Upper lobe of left lung (tissue), 6 donors: ENCODE data around the gene ARFGAP1. TPM values are rescaled to one million over a fixed set of nuclear protein-coding genes. Genes with fewer than 3 reads are reported as not detected.
A peak's percentile ranks its signal among the peaks of the same experiment; 100 is the strongest.
"Not testable (repeated sequence)": the region's sequence is repeated elsewhere in the genome, so short reads cannot be mapped to it uniquely, and the experiment has no call there.

Experiments used
- ATAC-seq, 2 donors: fragments of 200-7000 bp; cut with Tn5 transposase; one replicate each; pipeline ENCODE4 v1.9.1; 2022; ENCODE audit warnings: mild to moderate bottlenecking in 2 of 2, moderate library complexity in 2 of 2; ENCODE audit not compliant: low FRiP score in 2 of 2
- DNase-seq, 2 donors: peaks; one replicate each; pipeline ENCODE4 v3.0.0-alpha.2; 2019 to 2020
- H3K27ac ChIP-seq, 4 donors: fragments of 200-600 bp; sonication (generic); one replicate each; pipeline ENCODE4 v1.5.1; 2016 to 2019
- H3K27me3 ChIP-seq, 4 donors: fragments of 200-600 bp; sonication (generic); one replicate each; pipeline ENCODE4 v1.5.1; 2017 to 2019
- H3K36me3 ChIP-seq, 4 donors: fragments of 200-600 bp; sonication (generic); one replicate each; pipeline ENCODE4 v1.5.1; 2016 to 2019
- H3K4me1 ChIP-seq, 4 donors: fragments of 200-600 bp; sonication (generic); one replicate each; pipeline ENCODE4 v1.5.1; 2018 to 2019
- H3K4me3 ChIP-seq, 4 donors: fragments of 200-600 bp; sonication (generic); one replicate each; pipeline ENCODE4 v1.5.1; 2017 to 2019; ENCODE audit warnings: mild to moderate bottlenecking in 2 of 4, moderate library complexity in 1 of 4
- H3K9me3 ChIP-seq, 4 donors: fragments of 200-600 bp; sonication (generic); one replicate each; pipeline ENCODE4 v1.5.1; 2018 to 2019
- EP300 ChIP-seq, 4 donors: sonication (generic); formaldehyde crosslinking; IDR thresholded peaks; one replicate each; pipeline ENCODE4 v1.5.1; 2017; ENCODE audit warnings: antibody characterized with exemption in 4 of 4, control low read depth in 2 of 4
- POLR2A ChIP-seq, 4 donors: fragments of 450-650 bp; IDR thresholded peaks; one replicate each; pipeline ENCODE4 v1.5.1; 2016 to 2017; ENCODE audit warnings: antibody characterized with exemption in 4 of 4, mild to moderate bottlenecking in 2 of 4
- POLR2AphosphoS5 ChIP-seq, 2 donors: sonication (generic); formaldehyde crosslinking; IDR thresholded peaks; one replicate each; pipeline ENCODE4 v1.5.1; 2017; ENCODE audit warnings: antibody characterized with exemption in 2 of 2
- WGBS, 2 donors: methylation state at CpG; one replicate each; pipeline ENCODE4 v1.1.5; 2017 to 2018; 5-methylcytosine and 5-hydroxymethylcytosine counted together
- small RNA-seq, 4 donors: library from RNA; depleted of rRNA; stranded (forward); fragments of <200 nt; gene quantifications; one replicate each; pipeline ENCODE3, GENCODE V24; 2016
- total RNA-seq, 6 donors: library from RNA; depleted of rRNA in 4 of 6; stranded (reverse); fragments of >200 nt in 4 of 6; gene quantifications; one replicate each; pipeline versions ENCODE4 v1.1.0 to v1.2.1, GENCODE V29; 2016 to 2021
- TF ChIP-seq, protein P1 (sequence below), 6 experiments: fragments of 450-650 bp in 4 of 6; fragments of 200-600 bp in 2 of 6; sonication (generic) in 2 of 6; IDR thresholded peaks; one replicate each; pipeline ENCODE4 v1.5.1; 2016 to 2019; ENCODE audit warnings: antibody characterized with exemption in 6 of 6
- donor health status: DM: no; HTN: no; CAD: no; lungs with moderate emphysema.
- donor health status: DM: no; HTN: yes; CAD: no; lungs with severe emphysema.

Gene ARFGAP1
- total RNA-seq, 6 donors from 2014 or later, result 39.8 to 169 (median 84.7) TPM

DNA sequence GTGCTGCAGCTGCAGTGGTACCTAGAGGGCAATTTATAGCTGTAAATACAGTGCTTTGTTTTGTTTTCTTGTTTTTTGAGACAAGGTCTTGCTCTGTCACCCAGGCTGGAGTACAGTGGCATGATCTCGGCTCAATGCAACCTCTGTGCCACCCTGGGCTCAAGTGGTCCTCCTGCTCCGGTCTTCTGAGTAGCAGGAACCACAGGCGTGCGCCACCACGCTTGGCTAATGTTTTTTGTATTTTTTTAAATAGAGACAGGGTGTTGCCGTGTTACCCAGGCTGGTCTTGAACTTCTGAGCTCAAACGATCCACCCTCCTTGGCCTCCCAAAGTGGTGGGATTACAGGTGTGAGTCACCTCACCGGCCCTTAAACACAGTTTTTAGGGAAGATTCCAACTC lies 61.7 kb downstream of the ARFGAP1 start:
- no peaks in the 10 kb centered on the region for H3K36me3 ChIP-seq
- peaks cover 0 to 14% (median 4%) of the 10 kb centered on the region in 4 donors for H3K9me3 ChIP-seq
- H3K27ac ChIP-seq, result no peak overlapping the region
- H3K4me3 ChIP-seq, result no peak overlapping the region
- DNase-seq (no peak), ATAC-seq (no peak)
- no peaks in the 10 kb centered on the region for H3K4me1 ChIP-seq
- WGBS, 2 donors, result 81 to 89% methylated on average over 8 of the region's 8 CpGs
- TF ChIP-seq, protein P1, sequence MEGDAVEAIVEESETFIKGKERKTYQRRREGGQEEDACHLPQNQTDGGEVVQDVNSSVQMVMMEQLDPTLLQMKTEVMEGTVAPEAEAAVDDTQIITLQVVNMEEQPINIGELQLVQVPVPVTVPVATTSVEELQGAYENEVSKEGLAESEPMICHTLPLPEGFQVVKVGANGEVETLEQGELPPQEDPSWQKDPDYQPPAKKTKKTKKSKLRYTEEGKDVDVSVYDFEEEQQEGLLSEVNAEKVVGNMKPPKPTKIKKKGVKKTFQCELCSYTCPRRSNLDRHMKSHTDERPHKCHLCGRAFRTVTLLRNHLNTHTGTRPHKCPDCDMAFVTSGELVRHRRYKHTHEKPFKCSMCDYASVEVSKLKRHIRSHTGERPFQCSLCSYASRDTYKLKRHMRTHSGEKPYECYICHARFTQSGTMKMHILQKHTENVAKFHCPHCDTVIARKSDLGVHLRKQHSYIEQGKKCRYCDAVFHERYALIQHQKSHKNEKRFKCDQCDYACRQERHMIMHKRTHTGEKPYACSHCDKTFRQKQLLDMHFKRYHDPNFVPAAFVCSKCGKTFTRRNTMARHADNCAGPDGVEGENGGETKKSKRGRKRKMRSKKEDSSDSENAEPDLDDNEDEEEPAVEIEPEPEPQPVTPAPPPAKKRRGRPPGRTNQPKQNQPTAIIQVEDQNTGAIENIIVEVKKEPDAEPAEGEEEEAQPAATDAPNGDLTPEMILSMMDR (IDR thresholded peaks at IDR 0.05), result no peak
- no peak for TF ChIP-seq POLR2AphosphoS5 (IDR thresholded peaks at IDR 0.05)
- no peaks in the 10 kb centered on the region for H3K27me3 ChIP-seq

DNA sequence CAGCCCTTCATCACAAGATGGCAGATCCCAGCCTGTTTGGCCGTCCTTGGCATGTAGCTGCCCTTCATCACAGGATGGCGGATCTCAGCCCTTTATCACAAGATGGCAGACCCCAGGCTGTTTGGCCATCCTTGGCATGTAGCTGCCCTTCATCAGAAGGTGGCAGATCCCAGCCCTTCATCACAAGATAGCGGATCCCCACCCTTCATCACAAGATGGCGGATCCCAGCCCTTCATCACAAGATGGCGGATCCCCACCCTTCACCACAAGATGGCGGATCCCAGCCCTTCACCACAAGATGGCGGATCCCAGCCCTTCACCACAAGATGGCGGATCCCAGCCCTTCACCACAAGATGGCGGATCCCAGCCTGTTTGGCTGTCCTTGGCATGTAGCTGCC lies 62.4 kb downstream of the ARFGAP1 start:
- WGBS, 2 donors, result 83 to 88% methylated on average over 9 of the region's 9 CpGs
- H3K9me3 ChIP-seq, result peaks cover 0 to 14% (median 4%) of the 10 kb centered on the region in 4 donors
- H3K27ac ChIP-seq, H3K4me1 ChIP-seq, H3K4me3 ChIP-seq, DNase-seq, H3K27me3 ChIP-seq, H3K36me3 ChIP-seq, ATAC-seq: not testable (repeated sequence)

DNA sequence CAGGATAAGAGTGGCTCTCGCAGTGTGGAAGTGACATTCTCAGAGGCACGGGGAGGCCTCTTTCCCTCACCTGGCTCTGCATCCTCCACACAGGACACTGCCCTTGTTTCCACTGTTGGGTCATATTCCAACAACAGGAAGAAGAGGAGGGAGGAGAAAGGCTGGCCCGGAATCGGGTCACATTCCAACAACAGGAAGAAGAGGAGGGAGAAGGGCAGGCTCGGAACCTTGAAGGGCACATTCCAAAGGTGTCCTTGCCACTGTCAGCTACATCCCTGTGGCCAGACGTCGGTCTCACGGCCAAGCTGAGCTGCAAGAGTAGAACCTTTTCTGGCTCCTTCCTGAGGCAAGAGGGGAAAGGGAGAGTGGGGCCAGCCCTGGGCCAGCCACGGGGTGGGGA lies 63.1 kb downstream of the ARFGAP1 start:
- TF ChIP-seq, protein P1 (IDR thresholded peaks at IDR 0.05), result no peak
- no peak for TF ChIP-seq POLR2AphosphoS5 (IDR thresholded peaks at IDR 0.05)
- no peak for TF ChIP-seq EP300 (IDR thresholded peaks at IDR 0.05)
- no peak for TF ChIP-seq POLR2A (IDR thresholded peaks at IDR 0.05)
- H3K4me1 ChIP-seq, result no peaks in the 10 kb centered on the region
- no peaks in the 10 kb centered on the region for H3K36me3 ChIP-seq
- peak in 1 of 2 donors; percentile 36 for DNase-seq
- H3K4me3 ChIP-seq, result no peak overlapping the region
- H3K9me3 ChIP-seq, result peaks cover 0 to 14% (median 4%) of the 10 kb centered on the region in 4 donors
- ATAC-seq, result no peak
- WGBS, 2 donors, result 40 to 48% methylated on average over 9 of the region's 9 CpGs
- H3K27me3 ChIP-seq, result no peaks in the 10 kb centered on the region
- no peak overlapping the region for H3K27ac ChIP-seq

DNA sequence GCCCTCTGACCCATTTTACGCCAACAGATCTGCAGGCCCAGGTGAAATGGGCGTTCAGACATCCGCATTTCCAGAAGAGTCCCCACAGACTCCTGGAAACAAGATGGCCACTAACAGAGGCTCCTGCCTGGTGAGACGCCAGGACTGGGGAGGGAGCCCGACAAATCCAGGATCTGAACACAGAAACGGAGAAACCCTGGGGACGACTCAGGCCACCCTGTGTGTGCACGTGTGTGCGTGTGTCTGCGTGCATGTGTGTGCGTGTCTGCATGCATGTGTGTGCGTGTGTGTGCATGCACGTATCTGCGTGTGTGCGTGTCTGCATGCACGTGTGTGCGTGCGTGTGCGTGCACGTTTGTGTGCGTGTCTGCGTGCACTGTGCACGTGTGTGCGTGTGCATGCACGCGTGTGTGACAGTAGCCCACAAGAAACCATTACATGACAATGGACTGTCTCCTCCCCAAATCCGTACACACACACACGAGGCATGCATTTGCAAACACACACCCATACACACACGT lies 63.7 kb downstream of the ARFGAP1 start:
- no peaks in the 10 kb centered on the region for H3K4me1 ChIP-seq
- H3K27me3 ChIP-seq, result no peaks in the 10 kb centered on the region
- no peak for TF ChIP-seq EP300 (IDR thresholded peaks at IDR 0.05)
- no peak for TF ChIP-seq POLR2A (IDR thresholded peaks at IDR 0.05)
- no peak for TF ChIP-seq POLR2AphosphoS5 (IDR thresholded peaks at IDR 0.05)
- TF ChIP-seq, protein P1 (IDR thresholded peaks at IDR 0.05), result no peak
- no peak overlapping the region for H3K27ac ChIP-seq
- WGBS, 2 donors, result 90 to 91% methylated on average over 27 to 29 of the region's 29 CpGs
- DNase-seq (peak in 1 of 2 donors; percentile 58), ATAC-seq (no peak)
- H3K9me3 ChIP-seq, result peaks cover 0 to 14% (median 4%) of the 10 kb centered on the region in 4 donors
- no peak overlapping the region for H3K4me3 ChIP-seq
- H3K36me3 ChIP-seq, result no peaks in the 10 kb centered on the region

DNA sequence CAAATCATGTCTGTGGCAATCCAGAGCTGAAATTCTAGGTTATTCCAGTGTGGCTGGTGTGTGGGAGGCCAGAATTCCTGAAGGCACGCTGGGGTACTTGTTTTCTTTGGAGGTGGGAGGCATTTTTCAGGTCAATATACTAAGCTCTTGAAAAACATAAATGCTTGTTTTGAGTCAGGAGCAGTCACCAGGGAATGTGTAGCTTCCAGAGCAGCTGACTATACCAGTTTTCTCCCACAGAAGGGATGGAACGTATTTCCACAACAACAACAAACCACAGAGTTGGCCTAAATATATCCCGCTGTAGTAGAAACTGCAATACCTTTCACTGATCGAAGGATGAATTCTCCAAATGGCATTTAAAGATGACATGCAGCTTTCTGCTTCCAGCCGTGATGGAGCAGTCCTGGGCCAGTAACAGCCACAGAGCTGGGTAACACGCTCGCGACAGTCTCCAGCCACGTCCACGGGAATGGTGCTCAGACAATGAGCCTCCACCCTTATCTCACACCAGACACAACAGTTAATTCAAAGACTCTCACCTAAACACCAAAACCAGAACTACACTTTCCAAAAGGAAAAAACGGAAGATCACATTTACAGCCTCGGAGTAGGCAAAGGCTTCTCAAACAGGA lies 65.3 kb downstream of the ARFGAP1 start:
- 70 to 75% methylated on average over 12 of the region's 12 CpGs for WGBS, 2 donors
- no peak overlapping the region for H3K27ac ChIP-seq
- TF ChIP-seq POLR2AphosphoS5 (IDR thresholded peaks at IDR 0.05) (no peak), EP300 (IDR thresholded peaks at IDR 0.05) (no peak), POLR2A (IDR thresholded peaks at IDR 0.05) (no peak)
- TF ChIP-seq, protein P1 (IDR thresholded peaks at IDR 0.05), result no peak
- no peaks in the 10 kb centered on the region for H3K27me3 ChIP-seq
- no peaks in the 10 kb centered on the region for H3K4me1 ChIP-seq
- ATAC-seq, result no peak
- H3K9me3 ChIP-seq, result no peaks in the 10 kb centered on the region
- no peak overlapping the region for H3K4me3 ChIP-seq
- no peaks in the 10 kb centered on the region for H3K36me3 ChIP-seq
- DNase-seq, result no peak

Small RNAs within 50 kb of the gene (small RNA-seq; reads per million reads assigned to genes)
- 0 reads per million in 4 donors for gene MIR3196
- gene MIR4326, result 0.33 to 2.7 (median 0.83) reads per million in 4 donors
- gene RNU6-994P, result 0 reads per million in 4 donors

Other genes with a start within 250 kb of the ARFGAP1 start
- 10 to 100 TPM; 29.3 to 42.1 (median 31.6) TPM for gene YTHDF1, start 56.7 kb upstream of the ARFGAP1 start, total RNA-seq
- 10 to 100 TPM in 1 of 6 donors, 1 to 10 TPM in 3, not detected in 2; 1.3 to 15.0 (median 2.8) TPM for gene BIRC7, start 36.9 kb upstream of the ARFGAP1 start, total RNA-seq
- gene NKAIN4, start 18.4 kb upstream of the ARFGAP1 start, total RNA-seq, result under 1 TPM in 1 of 6 donors, not detected in 5; 0.17 TPM
- under 1 TPM in 1 of 6 donors, not detected in 5; 0.03 TPM for gene COL20A1, start 20.4 kb downstream of the ARFGAP1 start, total RNA-seq
- gene CHRNA4, start 88.5 kb downstream of the ARFGAP1 start, total RNA-seq, result under 1 TPM in 1 of 6 donors, not detected in 5; 0.10 TPM
- gene KCNQ2, start 199.8 kb downstream of the ARFGAP1 start, total RNA-seq, result under 1 TPM in 1 of 6 donors, not detected in 5; 0.66 TPM
- gene EEF1A2, start 226.3 kb downstream of the ARFGAP1 start, total RNA-seq, result 1 to 10 TPM in 2 of 6 donors, under 1 TPM in 2, not detected in 2; 0.61 to 1.6 (median 1.1) TPM
- gene PPDPF, start 248.0 kb downstream of the ARFGAP1 start, total RNA-seq, result 100 to 1,000 TPM in 5 of 6 donors, 10 to 100 TPM in 1; 91.1 to 468 (median 416) TPM